GM20000 (cell line): ENCODE data around the gene PAOX.

ENCODE experiments used
- DNase-seq: peaks from one replicate; pipeline ENCODE4 v3.0.0; 2012; ENCODE audit warnings: low spot score
- TF ChIP-seq, protein P1 (sequence below): IDR thresholded peaks from 2 replicates; pipeline ENCODE4 v1.5.1; 2012; ENCODE audit warnings: mild to moderate bottlenecking, control low read depth; ENCODE audit errors: extremely low read depth, missing control alignments

Gene PAOX

DNA sequence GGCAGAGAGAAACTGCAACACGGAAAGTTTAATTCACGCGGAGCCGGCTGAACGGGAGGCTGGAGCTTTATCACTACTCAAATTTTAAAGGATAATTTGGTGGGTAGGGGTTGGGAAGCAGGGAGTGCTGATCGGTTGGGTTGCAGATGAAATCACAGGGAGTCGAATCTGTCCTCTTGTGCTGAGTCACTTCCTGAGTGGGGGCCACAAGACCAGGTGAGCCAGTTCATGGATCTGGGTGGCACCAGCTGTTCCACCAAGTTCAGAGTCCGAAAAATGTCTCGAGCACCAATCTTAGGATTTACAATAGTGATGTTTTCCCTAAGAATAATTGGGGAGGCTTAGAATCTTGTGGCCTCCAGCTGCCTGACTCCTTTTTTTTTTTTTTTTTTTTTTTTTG, 35.5 kb upstream of the PAOX start:
- no peak for DNase-seq
- TF ChIP-seq, protein P1, sequence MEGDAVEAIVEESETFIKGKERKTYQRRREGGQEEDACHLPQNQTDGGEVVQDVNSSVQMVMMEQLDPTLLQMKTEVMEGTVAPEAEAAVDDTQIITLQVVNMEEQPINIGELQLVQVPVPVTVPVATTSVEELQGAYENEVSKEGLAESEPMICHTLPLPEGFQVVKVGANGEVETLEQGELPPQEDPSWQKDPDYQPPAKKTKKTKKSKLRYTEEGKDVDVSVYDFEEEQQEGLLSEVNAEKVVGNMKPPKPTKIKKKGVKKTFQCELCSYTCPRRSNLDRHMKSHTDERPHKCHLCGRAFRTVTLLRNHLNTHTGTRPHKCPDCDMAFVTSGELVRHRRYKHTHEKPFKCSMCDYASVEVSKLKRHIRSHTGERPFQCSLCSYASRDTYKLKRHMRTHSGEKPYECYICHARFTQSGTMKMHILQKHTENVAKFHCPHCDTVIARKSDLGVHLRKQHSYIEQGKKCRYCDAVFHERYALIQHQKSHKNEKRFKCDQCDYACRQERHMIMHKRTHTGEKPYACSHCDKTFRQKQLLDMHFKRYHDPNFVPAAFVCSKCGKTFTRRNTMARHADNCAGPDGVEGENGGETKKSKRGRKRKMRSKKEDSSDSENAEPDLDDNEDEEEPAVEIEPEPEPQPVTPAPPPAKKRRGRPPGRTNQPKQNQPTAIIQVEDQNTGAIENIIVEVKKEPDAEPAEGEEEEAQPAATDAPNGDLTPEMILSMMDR: no peak

DNA sequence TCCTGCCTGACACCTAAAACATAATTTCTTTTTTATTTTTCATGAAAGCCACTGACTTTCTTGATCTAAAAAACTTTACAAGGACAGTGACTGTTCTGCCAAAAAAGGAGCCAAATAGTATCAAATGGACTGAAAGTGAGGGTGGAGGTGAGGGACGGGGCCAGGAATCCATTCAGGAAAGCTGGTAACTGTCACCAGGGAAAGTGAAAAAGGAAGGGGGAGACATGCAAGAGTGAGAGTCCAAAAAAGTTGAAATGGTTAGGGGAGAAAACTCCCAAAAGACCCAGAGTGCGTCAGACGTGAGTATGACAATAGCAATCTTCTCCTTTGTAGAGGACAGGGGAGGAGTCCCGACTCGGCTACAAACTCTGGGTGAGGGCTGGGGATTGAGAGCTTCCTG, 34.8 kb upstream of the PAOX start:
- TF ChIP-seq, protein P1: no peak
- no peak for DNase-seq

DNA sequence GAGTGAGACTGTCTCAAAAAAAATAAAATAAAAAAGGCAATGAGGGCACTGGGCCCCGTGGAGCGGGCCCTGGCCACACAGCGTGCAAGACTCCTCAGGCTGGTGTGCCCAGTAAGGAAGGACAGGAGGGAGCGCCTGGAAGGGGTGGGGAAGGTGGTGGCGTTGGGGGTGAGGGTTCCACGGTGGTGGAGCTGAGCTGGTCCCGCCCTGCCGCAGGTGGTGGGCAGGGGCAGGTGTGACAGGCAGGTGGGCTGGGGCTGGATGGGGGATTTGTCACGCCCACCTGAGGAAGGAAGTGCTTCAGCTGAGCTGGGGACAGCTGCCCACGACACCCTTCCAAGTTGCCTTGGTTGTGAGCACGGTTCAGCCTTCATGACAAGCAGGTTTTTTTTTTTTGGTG, 32.6 kb upstream of the PAOX start:
- TF ChIP-seq, protein P1: no peak
- no peak for DNase-seq

DNA sequence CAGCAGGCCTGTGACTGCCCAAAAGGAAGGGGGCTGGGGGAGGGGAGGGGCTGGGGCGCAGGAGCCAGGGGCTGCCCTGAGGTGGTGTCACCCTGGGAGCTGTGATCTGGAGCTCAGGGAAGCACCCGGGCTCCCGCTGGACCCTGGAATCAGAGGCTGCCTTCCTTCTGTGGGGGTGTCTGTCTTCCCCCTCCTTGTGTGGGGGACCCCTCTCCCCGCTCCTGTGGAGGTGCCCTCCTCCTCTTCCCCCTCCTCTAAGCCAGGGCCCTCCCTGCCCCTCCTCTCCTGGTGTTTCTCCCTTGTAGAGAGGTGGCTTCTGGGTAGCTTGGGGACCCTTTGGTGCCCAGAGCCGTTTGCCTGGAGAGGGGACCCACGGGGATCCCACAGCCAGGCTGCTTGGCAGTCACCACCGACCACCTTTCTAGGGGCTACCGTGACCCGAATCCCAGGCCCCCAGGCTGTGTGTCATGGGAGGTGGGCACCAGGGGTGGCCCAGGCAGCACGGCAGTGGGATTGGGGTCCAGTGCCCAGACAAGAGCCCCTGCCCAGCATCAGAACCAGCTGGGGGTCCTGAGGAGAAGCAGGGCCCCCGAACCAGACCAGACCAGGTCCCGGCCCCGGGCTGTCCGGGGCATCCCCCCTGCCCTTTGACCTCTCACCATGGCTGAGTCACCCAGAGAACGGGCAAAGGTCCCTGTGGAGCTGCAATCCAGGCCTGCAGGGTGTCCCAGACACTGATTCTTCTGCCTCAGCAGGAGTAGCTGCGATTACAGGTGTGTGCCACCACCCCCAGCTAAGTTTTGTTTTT, 31.1 kb upstream of the PAOX start:
- no peak for DNase-seq
- TF ChIP-seq, protein P1: no peak

DNA sequence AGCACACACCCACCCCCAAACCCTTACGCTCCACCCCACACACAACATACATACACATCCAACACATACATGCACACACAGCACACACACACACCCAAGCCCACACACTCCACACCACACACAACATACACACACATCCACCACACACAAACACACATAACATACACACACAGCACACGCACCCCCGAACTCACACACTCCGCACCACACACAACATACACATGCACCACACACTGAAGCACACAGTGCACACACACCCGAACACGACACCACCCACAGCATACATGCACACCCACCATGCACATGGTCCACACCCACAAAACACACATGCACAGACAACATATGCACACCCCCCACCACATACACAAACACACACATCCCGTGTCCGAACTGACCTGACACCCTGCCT, 29.9 kb upstream of the PAOX start:
- DNase-seq: no peak
- TF ChIP-seq, protein P1: no peak

DNA sequence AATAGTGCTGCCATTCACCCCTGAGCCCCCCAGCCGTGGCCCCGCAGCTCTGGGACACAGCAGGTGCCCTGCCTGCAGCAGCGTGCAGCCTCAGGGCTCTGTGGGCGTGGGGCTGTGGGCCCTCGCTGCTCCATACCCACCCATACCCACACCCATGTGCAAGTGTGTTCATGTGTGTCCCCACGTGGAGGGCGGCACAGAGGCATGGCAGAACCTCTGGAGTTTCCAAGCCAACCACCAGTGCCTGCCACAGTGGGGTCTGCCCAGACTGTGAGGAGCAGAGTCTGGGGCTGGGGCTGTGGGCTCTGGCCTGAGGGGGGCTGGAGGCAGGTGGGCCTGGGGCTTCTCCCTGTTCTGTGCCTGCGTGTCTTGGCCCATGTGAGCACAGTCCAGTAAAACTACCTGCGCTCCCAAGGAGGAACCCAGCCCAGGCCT, 29.5 kb upstream of the PAOX start:
- TF ChIP-seq, protein P1: no peak

DNA sequence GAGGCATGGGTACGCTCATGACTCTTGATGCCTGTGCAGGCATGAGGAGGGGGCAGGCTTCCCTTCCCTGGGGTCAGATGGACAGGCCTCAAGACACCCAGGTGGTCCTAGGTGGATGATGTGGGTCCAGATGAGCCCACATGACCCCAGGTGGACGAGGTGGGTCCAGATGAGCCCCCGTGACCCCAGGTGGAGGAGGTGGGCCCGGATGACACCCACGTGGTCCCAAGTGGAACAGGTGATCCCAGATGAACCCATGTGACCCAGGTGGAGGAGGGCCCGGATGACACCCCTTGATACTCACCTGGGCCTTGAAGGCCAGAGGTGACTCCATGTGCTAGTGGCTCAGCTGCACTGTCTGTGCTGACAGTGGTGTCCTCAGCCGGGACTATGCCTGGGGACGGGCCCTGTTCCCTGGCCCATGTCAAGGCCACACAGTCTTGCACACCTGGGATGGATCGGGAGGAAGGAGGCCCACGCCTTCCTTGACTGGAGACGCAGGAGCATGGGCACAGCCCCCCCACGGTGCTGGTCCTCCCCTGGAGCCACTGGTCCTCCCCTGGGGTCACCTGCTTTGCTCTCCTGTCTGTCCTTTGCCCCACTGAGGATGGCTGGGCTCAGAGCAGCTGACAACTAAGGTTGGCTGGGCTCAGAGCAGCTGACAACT, 28.6 kb upstream of the PAOX start:
- DNase-seq: no peak

More for the DNA sequence above, 29.5 kb upstream of the PAOX start:
- no peak for DNase-seq

More for the DNA sequence above, 28.6 kb upstream of the PAOX start:
- TF ChIP-seq, protein P1: no peak
